HUES64 (cell line): ENCODE data around the gene GIGYF2. TPM values are rescaled to one million over a fixed set of nuclear protein-coding genes. Genes with fewer than 3 reads are reported as not detected.

Experiments used
- H3K27ac ChIP-seq: 2 replicates; pipeline ENCODE4 v1.7.0; 2013; ENCODE audit warnings: low read depth, low read length, inconsistent platforms
- H3K27me3 ChIP-seq: 2 replicates; pipeline ENCODE4 v1.6.1; 2013; ENCODE audit warnings: mild to moderate bottlenecking, low read length; ENCODE audit not compliant: insufficient read depth
- H3K36me3 ChIP-seq: 2 replicates; pipeline ENCODE4 v1.6.1; 2013; ENCODE audit warnings: mild to moderate bottlenecking, low read length; ENCODE audit not compliant: insufficient read depth
- H3K4me1 ChIP-seq: 2 replicates; pipeline ENCODE4 v1.6.1; 2013; ENCODE audit warnings: mild to moderate bottlenecking, low read length, moderate library complexity; ENCODE audit not compliant: insufficient read depth
- H3K4me3 ChIP-seq: 2 replicates; pipeline ENCODE4 v1.5.1; 2013; ENCODE audit warnings: mild to moderate bottlenecking, low read length, moderate library complexity
- H3K9ac ChIP-seq: 2 replicates; pipeline ENCODE4 v1.6.1; 2013; ENCODE audit warnings: mild to moderate bottlenecking, low read depth, low read length
- H3K9me3 ChIP-seq: 2 replicates; pipeline ENCODE4 v1.6.1; 2013; ENCODE audit warnings: low read depth, low read length; ENCODE audit not compliant: insufficient read depth
- WGBS: fragments of 150-250, 120-280 bp; methylation state at CpG from one replicate; pipeline ENCODE4 v1.1.7; 2013; ENCODE audit warnings: missing lambda C conversion rate; 5-methylcytosine and 5-hydroxymethylcytosine counted together
- polyA plus RNA-seq, 2 experiments: library from polyadenylated mRNA; stranded (reverse); fragments of 50-300 nt; gene quantifications; one replicate each; pipeline ENCODE4 v1.2.3, GENCODE V29; 2013

GIGYF2 gene
- polyA plus RNA-seq (2013, experiment 1 of 2) = 33.9 TPM
- polyA plus RNA-seq (2013, experiment 2 of 2) = 33.5 TPM

DNA sequence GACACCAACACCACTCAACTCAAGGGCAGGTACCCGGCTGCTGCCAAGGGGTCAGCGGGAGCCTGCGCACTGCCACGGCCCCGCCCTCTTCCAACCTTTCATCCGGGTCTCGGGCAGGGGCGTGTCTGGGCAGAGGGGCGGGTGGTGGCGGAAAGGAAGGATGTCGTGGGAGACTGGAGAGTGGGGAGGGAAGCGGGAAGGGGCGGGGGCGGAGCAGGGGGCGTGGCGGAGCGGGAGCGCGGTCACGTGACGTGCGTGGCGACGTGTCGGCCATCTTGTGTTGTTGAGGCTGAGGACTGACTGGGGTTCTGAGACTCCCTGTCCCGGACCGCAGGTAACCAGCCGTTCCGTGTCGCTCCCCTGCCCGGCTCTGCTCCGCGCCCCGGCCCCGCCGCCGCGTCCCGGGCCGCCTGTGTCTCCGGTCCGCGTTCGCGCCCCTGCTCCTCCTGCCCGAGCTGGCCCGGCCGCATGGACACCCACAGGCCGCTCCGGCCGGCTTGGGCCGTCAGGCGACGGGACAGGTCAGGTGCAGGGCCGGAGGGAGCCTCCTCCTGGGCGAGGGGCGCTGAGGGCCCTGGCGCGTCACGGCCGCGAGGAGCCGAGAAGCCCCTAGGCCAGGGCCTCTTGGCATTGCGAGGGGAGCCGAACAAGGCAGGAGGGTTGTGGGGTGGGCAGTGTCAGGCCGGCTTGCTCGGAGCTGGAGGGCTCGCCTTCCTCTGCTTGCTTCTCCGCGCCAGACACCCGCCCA is at the start of gene GIGYF2:
GIGYF2 (plus strand) TSS at position 273 of the 748 bp plus-strand sequence. CDS start 37,867 bp downstream, outside the sequence.
- peak within 1 kb of the TSS; percentile 88 for H3K27ac ChIP-seq
- under 1% methylated on average over 71 of the region's 71 CpGs for WGBS
- H3K4me1 ChIP-seq = peaks cover 15% of the 10 kb centered on the region

DNA sequence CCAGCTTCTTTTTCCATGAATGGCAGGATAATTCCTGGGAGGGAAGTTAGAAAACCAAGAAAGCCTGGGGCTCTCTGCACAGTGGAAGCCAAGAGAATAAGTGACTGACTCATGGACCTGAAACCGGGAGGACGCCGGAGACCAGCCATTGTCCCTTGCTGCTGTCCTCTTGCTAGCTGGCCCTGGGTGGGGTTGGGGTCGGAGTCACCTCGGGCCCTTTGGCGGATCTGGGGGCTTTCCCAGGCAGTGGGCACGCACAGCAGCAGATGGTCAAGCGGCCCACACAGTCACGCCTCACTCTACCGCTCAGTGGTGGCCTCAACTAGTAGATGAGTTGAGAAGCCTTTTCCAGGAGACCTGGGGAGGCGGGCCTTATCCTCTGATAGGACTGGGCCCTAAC is 48.1 kb upstream of the GIGYF2 start:
- Histone ChIP-seq H3K4me1 (0 out of 2 replicates have a peak, but pooled peaks cover 5% of the 10 kb centered on the region), H3K27ac (no peak overlapping the region), H3K9ac (no peak overlapping the region), H3K36me3 (no peaks in the 10 kb centered on the region), H3K27me3 (no peaks in the 10 kb centered on the region), H3K4me3 (no peak overlapping the region), H3K9me3 (no peaks in the 10 kb centered on the region)
- WGBS = 92% methylated on average over 11 of the region's 11 CpGs

More for the DNA sequence above, at the start of gene GIGYF2:
- H3K9ac ChIP-seq = peak within 1 kb of the TSS; percentile 93
- no peaks in the 10 kb centered on the region for H3K36me3 ChIP-seq
- H3K9me3 ChIP-seq = no peaks in the 10 kb centered on the region
- no peaks in the 10 kb centered on the region for H3K27me3 ChIP-seq
- peak within 1 kb of the TSS; percentile 97 for H3K4me3 ChIP-seq

GRCh38 chr2:232652505-232652851 is 44.7 kb upstream of the GIGYF2 start:
- H3K4me1 ChIP-seq = 0 out of 2 replicates have a peak, but pooled peaks cover 5% of the 10 kb centered on the region
- no peaks in the 10 kb centered on the region for H3K27me3 ChIP-seq
- H3K9ac ChIP-seq = no peak overlapping the region
- H3K27ac ChIP-seq = no peak overlapping the region
- no peak overlapping the region for H3K4me3 ChIP-seq
- WGBS = 73% methylated on average over 4 of the region's 4 CpGs
- no peaks in the 10 kb centered on the region for H3K36me3 ChIP-seq
- H3K9me3 ChIP-seq = no peaks in the 10 kb centered on the region

DNA sequence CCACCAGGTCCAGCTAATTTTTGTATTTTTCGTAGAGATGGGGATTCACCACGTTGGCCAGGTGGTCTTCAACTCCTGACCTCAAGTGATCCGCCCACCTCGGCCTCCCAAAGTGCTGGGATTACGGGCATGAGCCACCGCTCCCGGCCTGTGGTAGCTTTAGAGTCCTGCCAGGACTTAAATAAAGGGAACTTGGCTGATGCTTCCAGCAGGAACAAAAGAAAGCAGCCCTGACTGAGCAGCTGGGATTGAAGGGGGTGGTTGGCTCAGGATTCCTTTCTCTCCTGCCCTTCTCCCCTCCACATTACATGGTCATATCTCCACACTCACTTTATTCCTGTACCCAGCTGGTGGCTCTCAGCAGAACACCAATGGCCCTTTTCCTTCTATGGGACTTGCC is 43.7 kb upstream of the GIGYF2 start:
- H3K9me3 ChIP-seq = no peaks in the 10 kb centered on the region
- no peak overlapping the region for H3K27ac ChIP-seq
- no peak overlapping the region for H3K4me3 ChIP-seq
- no peaks in the 10 kb centered on the region for H3K36me3 ChIP-seq
- H3K4me1 ChIP-seq = 0 out of 2 replicates have a peak, but pooled peaks cover 5% of the 10 kb centered on the region
- no peaks in the 10 kb centered on the region for H3K27me3 ChIP-seq
- 89% methylated on average over 7 of the region's 7 CpGs for WGBS
- H3K9ac ChIP-seq = no peak overlapping the region

DNA sequence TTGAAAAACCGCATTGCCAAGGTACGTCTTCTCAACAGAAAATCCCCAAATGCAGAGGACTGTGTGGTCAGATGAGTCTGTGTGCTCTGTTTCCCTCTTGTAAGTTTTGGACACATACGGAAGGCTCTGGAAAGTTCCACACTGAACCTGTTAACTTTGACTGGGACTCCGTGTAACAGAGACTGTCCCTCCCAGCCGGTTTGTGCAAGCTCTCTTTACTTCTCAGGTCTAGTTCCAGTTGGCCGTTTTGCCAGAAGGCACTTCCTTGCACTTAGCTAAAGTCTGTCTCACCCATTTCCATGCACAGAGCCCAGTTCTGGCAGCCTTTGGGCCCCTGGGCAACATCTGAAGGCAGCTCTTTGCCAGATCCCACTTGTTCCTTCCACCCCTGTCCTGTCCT is 41.7 kb upstream of the GIGYF2 start:
- Histone ChIP-seq H3K9ac (no peak overlapping the region), H3K9me3 (no peaks in the 10 kb centered on the region), H3K4me3 (no peak overlapping the region), H3K27me3 (no peaks in the 10 kb centered on the region), H3K36me3 (no peaks in the 10 kb centered on the region), H3K27ac (no peak overlapping the region), H3K4me1 (0 out of 2 replicates have a peak, but pooled peaks cover 5% of the 10 kb centered on the region)
- 88% methylated on average over 6 of the region's 6 CpGs for WGBS

- no peaks in the 10 kb centered on the region for H3K27me3 ChIP-seq
- no peaks in the 10 kb centered on the region for H3K36me3 ChIP-seq
- no peaks in the 10 kb centered on the region for H3K4me1 ChIP-seq
- H3K9me3 ChIP-seq = no peaks in the 10 kb centered on the region
- no peak overlapping the region for H3K9ac ChIP-seq
- WGBS = 74% methylated on average over 7 of the region's 7 CpGs
- no peak overlapping the region for H3K4me3 ChIP-seq
- no peak overlapping the region for H3K27ac ChIP-seq
Observed at GRCh38 chr2:232658217-232658785, 38.8 kb upstream of the GIGYF2 start.

- Histone ChIP-seq H3K4me3 (no peak overlapping the region), H3K36me3 (no peaks in the 10 kb centered on the region), H3K27ac (no peak overlapping the region), H3K27me3 (no peaks in the 10 kb centered on the region), H3K9ac (no peak overlapping the region), H3K9me3 (no peaks in the 10 kb centered on the region), H3K4me1 (no peaks in the 10 kb centered on the region)
- WGBS = 86% methylated on average over 2 of the region's 2 CpGs
Observed at GRCh38 chr2:232659359-232659758, 37.8 kb upstream of the GIGYF2 start.

GRCh38 chr2:232662486-232663260 is 34.5 kb upstream of the GIGYF2 start:
- WGBS = 96% methylated on average over 16 of the region's 16 CpGs
- no peaks in the 10 kb centered on the region for H3K27me3 ChIP-seq
- no peaks in the 10 kb centered on the region for H3K36me3 ChIP-seq
- no peaks in the 10 kb centered on the region for H3K9me3 ChIP-seq
- H3K4me1 ChIP-seq = no peaks in the 10 kb centered on the region
- no peak overlapping the region for H3K4me3 ChIP-seq
- H3K9ac ChIP-seq = no peak overlapping the region
- H3K27ac ChIP-seq = no peak overlapping the region

- Histone ChIP-seq H3K36me3 (no peaks in the 10 kb centered on the region), H3K9ac (no peak overlapping the region), H3K4me1 (no peaks in the 10 kb centered on the region), H3K9me3 (no peaks in the 10 kb centered on the region), H3K27me3 (no peaks in the 10 kb centered on the region), H3K4me3 (no peak overlapping the region), H3K27ac (no peak overlapping the region)
- WGBS = 90% methylated on average over 7 of the region's 7 CpGs
Observed at GRCh38 chr2:232666051-232666805, 30.9 kb upstream of the GIGYF2 start.

DNA sequence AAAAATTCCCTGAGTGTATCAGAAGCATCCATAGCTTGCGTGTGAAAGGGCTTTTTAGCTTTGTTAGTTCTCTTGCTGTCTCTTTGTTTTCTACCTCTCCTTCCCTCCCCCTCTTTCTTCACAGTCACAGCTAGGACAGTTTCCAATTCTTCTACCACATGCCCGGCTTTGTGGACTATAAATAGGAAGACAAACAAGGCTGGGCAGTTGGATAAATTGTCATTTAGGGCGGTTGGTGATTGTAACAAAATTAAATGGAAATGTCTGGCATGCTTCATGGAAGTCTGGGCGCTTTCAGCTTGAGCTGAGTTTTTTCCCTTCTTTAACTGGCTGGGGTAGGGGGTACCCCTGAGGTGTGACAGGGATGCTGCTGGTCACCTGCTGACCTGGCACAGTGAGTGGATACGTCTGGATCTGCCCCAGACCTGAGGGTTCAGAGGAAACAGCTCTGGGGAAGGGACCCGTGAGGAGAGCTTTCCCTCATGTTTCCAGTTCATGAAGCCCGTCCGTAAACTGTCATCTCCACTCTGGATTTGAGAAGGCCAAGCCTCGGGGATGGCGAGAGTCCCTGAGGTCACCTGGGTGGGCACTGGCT is 29.0 kb upstream of the GIGYF2 start:
- no peaks in the 10 kb centered on the region for H3K4me1 ChIP-seq
- no peaks in the 10 kb centered on the region for H3K9me3 ChIP-seq
- 90% methylated on average over 10 of the region's 10 CpGs for WGBS
- H3K4me3 ChIP-seq = no peak overlapping the region
- H3K27me3 ChIP-seq = no peaks in the 10 kb centered on the region
- no peak overlapping the region for H3K27ac ChIP-seq
- H3K36me3 ChIP-seq = no peaks in the 10 kb centered on the region
- no peak overlapping the region for H3K9ac ChIP-seq
